ENCODE data around the gene CD79A.

- TF ChIP-seq POLR2A (IDR thresholded peaks at IDR 0.05) (no peak), CTCF (IDR thresholded peaks at IDR 0.05) (no peak)
These were observed 30.0 kb downstream of the CD79A start for GRCh38 chr19:41906916-41907680.

Data from esophagus squamous epithelium (tissue), 4 donors.